DMS153 treated with DMSO at 0.1 percent for 48 hours (cell line): ENCODE measurements around the gene LTBP1.

Experiments used
- DNase-seq: peaks from one replicate; lab custom pipeline; 2025; ENCODE audit not compliant: unreplicated experiment; lab: John Stamatoyannopoulos, UW

Gene LTBP1

GRCh38 chr2:33181466-33181865, 234.7 kb downstream of the LTBP1 start:
- no peak for DNase-seq

- no peak for DNase-seq
Measured at GRCh38 chr2:33184041-33184440, 237.3 kb downstream of the LTBP1 start.

DNA sequence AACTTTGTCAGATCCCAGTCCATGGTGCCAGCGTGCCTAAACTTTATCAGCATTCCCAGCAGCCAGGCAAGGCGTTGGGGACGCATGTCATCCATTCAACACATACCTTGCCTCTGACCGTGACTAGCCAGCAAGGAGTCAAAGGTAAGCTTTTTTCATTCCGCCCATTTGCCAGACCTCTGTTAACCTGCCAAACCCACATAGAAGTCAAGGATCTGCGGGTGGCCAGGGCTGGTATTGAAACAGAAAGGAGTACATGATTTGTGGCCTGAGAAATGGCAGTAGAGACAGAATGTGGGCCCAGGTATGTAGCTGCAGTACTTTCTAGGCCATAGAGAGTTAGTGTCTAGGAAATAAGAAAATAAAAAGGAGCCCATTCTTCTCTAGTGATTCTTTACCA, 240.2 kb downstream of the LTBP1 start:
- DNase-seq: no peak

DNA sequence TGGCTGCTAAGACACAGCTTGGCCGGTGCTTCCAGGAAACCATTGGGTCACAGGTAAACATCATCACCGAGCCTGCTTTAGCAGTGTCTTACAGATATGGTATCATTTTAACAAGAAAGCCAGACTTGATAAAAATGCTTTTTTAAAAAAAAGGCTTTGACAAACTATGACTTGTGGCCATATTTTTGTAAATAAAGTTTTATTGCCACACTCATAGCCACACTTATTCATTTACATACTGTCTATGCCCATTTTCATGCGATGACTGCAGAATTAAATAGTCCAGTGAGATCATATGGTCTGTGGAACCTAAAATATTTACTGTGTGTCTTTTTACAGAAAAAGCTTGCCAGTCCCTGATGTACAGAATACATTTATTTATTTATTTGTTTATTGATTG, 242.0 kb downstream of the LTBP1 start:
- no peak for DNase-seq

GRCh38 chr2:33190393-33190937, 243.7 kb downstream of the LTBP1 start:
- DNase-seq: no peak

DNA sequence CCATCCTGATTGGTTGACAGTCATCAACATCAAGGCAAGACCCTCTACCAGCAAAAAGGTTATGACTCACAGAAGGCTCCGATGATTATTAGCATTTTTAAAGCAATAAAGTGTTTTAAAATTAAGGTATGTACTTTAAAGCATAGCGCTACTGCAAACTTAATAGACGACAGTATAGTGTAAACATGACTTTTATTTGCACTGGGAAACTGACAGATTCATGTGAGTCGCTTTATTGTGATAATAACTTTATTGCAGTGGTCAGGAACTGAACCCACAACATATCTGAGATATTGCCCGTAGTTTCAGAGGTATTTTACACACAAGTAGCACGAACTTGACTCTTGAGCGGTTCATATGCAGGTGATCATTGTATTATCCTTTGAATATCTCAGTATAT, 249.1 kb downstream of the LTBP1 start:
- no peak for DNase-seq

DNA sequence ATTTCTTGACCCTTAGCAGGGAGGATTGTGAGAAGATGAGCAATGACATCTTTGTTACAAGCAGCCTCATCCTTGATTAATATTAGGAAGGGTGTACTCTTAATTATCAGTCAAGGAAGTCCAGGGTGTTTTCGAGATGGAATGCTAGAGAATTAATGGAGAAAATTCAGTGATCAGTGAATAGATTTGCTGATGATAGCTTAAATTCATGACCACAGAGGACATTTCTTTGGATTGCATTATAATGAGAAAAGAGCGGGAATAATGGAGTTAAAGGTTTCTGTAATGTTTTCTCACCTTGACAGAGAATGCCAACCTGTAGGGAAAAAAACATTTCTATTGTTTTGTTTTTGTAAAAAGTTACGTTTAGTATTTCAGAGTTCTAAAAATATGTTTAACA, 249.9 kb downstream of the LTBP1 start:
- DNase-seq: no peak

GRCh38 chr2:33197198-33197938, 250.6 kb downstream of the LTBP1 start:
- no peak for DNase-seq

GRCh38 chr2:33202641-33203522, 256.1 kb downstream of the LTBP1 start:
- DNase-seq: no peak

DNA sequence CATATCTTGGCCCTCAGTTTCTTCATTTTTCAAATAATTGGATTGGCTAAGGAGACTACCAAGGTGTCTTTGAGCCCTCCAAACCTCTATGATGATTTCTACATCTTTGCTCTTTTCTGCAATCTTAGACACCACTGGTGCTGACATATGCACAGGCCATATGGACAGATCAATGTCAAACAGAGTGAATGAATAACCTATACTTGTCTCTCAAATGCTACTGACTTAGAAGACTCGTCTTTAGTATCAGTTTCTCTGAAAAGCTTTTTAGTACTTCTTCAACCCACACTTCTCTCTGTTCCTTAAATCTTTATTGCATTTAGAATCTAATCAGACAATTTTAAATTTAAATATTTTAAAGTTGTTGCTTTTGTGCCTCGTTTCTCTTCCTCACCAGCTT, 258.2 kb downstream of the LTBP1 start:
- no peak for DNase-seq

DNA sequence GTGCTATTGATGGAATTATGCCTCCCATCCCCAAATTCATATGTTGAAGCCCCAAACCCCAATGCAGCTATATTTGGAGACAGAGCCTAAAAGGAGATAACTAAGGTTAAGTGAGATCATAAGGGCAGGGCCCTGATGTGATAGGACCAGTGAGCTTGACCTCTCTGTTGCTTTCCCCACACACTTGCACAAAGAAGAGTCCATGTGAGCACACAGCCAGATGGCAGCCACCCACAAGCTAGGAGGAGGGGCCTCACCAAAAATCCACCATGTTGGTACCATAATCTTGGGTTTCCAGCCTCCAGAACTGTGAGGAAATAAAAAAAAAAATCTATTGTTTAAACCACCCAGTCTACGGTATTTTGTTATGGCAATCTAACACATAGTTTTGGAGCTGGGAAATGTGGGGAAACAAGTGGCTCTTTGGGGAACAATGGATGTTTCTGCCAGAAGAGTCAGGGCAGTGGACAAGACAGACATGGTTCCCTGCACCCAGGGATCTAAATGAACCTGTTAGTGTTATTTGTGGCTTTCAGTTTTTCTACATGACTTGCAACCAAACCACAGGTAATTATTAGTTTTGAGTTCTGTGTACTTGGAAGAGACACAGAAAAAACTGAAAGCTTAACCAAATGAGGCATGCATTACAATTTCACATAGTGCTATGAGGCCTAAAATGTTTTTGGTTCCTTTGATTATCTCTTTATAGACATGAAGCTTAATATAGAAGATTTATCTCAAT, 259.1 kb downstream of the LTBP1 start:
- no peak for DNase-seq

DNA sequence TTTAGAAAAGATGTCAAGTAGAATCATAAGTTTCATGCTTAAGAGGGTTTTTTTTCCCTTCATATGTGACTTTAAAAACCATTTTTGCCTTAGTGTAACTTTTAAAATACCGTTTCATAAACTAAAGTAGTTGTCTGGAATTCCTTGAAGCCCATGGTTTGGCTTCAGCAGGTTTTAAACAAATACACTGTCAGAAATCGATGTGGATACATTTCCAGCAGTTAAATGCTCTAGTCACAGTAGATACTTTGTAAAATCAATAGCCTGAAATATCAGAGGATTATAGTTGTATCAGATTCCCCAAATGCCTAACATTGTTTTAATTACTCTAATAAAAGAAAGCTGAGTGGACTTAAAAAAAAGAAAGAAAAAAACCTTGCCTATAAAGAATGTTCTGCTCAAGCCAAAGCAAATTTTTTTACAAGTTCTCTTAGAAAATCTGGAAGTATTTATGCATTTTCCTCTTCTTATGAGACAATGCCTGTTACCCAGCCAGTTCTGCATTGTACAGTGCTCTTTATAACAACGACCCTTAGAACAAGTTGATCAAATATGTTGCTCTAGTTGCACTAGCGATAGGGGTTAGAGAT, 260.5 kb downstream of the LTBP1 start:
- no peak for DNase-seq

GRCh38 chr2:33208400-33208799, 261.6 kb downstream of the LTBP1 start:
- no peak for DNase-seq

DNA sequence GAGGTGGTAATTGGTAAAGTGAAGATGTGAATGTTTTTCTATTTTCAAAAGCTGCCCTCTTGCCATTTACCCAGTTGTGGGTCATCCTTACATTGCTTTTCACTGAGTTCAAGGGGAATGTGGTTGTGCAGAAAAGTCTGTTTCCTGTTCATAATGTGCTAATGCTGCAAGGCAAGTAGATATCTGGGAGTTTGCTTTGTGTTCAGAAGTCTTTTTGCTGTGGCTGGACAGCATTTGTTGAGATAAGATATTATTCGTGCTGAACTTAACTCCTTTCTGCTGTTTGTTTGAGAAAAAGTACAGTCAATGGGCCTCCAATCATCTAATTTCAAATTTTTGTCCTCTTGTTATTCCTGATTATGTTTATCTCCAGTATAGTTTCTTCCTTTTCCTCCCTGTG, 263.2 kb downstream of the LTBP1 start:
- DNase-seq: no peak

- DNase-seq: no peak
Measured at GRCh38 chr2:33210626-33211025, 263.9 kb downstream of the LTBP1 start.

DNA sequence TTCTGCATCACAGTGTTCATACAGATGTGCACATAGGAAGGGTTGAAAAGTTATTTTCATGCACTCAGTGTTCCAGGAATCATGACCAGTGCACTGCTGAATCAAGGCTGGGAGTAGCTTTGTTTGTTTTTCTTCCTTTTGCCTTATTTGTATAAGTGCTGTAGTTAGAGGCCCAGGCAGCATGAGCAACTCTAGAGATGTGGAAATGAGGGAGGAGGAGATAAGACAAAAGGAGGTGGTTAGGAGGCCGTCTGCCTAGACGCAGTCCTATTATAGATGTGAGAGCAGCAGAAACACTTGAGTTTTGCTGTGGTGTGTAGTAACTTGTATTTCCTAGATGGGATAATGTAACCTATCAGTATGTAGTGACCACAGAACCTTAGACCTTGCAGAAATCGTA, 265.4 kb downstream of the LTBP1 start:
- no peak for DNase-seq

GRCh38 chr2:33213244-33213643, 266.5 kb downstream of the LTBP1 start:
- DNase-seq: no peak

GRCh38 chr2:33213648-33214047, 266.9 kb downstream of the LTBP1 start:
- no peak for DNase-seq

- DNase-seq: no peak
Measured at GRCh38 chr2:33214436-33214835, 267.7 kb downstream of the LTBP1 start.

DNA sequence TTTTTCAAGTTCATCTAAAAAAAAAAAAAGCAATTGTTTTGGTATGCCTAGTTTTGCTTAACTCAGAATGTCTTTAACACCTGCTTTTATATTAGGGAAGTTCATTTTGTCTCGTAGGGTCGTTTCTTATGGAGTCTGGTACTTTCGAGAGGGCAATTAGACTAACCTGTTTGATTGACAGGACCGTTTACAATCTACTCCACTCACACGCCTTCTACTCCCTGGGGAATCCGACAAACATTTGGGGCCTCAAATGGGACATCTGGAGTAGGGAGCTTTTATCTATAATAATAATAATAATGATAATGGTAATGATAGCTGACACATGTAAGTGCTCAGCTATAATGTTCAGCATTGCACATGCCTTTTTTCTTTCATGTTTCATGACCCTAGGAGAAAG, 268.1 kb downstream of the LTBP1 start:
- no peak for DNase-seq

DNA sequence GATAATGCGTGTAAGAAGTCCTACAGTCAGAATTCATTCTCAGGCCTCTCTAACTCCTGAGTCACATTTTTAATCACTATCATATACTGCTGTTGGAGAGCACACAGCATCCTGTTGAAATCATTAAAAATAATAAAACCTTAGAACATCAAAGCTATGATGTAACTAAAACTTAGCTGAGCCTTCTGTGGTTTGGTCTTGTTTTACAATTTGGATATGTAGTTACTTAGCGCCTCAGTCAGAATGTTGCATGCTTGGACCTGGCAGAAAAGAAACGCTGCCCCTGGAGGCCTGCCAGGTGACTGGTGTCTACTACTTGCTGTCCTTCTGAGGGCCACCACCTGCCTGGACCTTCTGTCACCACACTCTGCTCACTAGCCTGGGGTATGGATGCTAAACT, 268.5 kb downstream of the LTBP1 start:
- no peak for DNase-seq
